Amniotic epithelial cell (primary cell): ENCODE data around the gene ASPG.

ENCODE experiments used
- DNase-seq: peaks from one replicate; pipeline ENCODE4 v3.0.0-alpha.2; 2010; ENCODE audit warnings: low read depth

Gene ASPG

DNA sequence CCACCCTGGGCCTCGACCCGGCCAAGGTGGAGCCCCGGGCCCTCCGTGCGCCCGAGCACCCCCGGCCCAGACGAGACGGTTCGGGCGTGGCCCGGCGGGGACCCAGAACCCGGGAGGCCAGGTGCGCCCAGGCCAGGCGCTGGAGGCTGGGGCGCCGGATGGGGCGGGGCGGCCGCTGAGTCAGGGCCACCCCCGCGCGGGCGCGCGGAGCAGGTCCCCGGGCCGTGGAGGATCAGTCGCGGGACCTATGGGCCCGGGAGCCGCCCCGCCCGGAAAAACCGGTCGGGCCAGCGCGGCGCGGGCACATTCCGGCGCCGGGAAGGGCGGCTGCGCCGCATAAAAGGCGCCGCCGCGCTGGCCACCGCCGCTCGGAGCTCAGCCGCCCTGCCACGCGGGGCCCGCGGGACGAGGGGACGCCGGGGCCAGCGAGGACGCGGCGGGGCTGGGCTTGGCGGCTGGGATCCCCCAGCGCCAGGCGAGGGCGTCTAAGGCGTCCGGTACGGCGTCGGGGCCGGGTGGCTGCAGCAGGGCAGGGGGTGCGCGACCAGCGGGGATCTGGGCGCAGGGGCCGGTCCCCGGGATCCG, 31.3 kb downstream of the ASPG start:
- no peak for DNase-seq

DNA sequence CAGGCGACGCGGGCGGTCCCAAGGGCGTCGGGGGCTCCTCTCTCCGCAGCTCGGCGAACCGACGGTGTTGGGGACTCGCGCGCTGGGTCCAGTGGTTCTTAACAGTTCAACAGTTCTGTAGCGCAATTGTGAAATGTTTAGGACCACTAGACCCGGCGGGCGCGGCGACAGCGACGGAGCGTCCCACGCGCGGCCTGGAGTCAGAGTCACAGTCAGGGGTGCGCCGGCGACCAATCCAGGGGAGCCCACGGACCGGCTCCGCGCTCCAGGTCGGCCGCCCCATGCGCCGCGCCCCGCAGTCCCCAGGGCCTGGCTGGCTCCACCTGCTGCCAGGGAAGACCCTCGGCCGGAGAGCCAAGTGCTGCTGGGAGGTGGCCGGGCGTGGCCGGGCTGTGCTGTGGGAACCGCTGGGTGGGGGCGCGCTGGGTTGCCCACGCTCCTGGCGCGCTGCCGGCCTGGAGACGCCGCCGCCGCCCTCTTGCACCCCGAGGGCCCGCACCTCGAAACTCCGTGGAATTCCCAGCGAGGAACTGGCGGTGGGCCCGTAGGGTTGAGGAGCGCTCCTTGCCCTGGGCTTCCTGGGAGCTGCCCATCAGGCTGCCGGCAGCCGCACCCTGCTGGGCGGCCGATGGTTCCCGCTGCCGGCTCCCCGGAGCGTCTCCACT, 32.0 kb downstream of the ASPG start:
- no peak for DNase-seq

DNA sequence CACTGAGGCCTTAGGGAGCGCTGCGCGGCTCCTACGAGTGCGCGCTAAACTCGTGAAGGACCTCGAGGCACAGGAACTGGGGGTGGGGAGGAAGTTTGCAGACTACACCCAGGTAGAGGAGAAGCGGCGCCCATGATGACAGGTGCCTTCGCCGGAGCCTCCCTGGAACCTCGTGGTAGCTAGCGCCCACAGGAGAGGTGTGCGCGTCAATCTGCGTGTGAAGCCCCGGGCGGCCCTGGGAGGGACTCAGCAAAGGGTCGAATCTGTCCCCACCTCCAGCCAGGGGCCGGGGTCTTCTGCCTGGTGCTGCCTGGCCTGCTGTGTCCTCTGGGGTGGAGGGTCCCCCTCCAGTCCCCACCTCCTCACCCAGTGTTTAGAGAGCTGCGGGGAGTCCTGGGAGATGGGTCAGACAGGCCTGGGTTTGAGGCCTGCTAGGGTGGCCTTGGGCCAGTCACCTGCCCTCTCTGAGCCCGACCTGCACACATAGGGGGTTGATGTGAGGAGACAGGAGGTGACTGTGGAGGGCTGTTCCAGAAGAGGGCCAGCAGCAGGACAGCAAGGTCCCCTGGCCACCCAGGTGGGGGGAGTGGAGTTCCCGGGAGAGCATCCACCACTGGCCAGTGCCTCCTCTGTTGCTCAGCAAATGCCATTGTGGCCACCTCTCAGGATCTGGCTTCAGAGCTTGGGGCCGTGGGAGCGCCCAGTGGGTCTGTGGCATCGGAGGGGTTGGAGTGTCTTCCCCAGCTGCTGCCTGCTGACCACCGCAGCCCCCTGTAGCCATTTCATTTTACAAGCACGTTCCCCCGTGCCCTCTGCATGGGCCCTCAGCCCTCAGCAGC, 32.7 kb downstream of the ASPG start:
- DNase-seq, result no peak

DNA sequence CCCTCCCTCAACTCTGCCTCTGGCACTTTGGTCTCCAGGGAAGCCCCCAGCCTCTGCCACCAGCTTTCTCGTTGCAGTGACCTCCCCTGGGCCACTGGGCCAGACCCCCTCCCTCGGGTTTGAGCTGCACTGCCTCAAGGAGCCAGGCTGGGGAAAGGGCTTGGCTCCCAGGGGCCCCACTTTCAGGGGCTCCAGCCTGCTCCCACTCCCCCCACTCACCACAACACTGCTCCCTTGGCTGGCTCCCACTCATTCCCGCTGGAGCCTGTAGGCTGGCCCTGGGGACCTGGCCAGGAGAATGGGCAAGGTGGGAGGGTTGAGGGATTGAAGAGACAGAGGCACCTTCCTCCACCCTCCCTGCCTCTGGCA, 33.6 kb downstream of the ASPG start:
- no peak for DNase-seq

DNA sequence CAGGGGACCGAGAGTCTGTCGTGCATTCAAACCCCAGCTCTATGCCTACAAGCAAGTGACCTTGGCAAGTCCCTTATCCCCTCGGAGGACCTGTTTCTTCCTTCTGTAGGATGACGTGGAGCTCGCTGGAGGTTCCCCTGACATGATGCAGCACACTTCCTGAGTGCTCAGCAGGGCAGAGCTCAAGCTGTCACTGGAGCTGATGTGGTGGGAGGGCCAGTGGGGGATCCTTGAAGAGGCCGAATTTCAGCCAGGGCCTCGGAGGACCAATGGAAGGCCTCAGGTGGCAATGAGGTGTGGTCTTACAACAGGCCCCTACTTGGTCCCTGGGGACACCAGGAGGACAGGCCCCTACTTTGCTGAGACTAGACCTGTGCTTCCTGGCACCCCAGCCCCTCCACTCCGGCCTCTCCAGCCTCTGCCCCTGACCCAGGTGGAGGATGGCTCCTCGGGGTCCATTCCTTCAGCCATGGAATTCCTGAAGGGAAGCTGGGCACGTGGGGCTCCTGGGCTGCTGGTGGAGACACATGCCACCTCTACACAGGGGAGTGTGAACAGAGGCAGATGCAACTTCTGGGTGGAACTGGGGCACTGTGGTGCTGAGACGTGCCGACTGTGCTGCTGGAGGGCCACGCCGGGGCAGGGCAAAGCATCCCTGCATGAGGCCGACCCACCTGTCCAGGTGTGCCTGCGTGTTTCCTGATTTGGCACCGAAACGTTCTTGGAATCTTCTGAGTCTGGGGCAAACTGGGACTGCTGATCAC, 34.2 kb downstream of the ASPG start:
- no peak for DNase-seq

DNA sequence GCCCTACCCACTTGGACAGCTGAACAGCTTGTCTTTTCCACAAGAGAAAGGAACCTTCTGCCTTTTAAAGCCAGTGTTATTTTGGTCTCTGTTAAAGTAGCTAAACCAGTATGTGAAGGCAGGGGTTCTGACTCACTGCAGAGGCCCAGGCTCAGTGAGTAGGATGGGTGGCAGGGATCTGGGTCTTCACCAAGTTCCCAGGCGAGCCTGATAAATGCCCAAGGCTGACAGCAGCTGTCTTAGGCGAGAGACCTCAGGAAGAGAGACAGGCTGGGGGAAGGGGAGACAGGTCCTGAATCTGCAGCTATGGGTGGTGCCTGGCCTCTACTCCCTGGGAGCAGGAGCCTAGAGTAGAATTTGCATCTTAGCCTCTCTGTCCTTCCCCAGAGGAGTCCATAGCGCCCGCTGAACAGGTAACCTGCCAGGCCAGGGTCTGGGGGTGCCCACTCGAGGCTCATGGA, 34.8 kb downstream of the ASPG start:
- DNase-seq, result no peak

DNA sequence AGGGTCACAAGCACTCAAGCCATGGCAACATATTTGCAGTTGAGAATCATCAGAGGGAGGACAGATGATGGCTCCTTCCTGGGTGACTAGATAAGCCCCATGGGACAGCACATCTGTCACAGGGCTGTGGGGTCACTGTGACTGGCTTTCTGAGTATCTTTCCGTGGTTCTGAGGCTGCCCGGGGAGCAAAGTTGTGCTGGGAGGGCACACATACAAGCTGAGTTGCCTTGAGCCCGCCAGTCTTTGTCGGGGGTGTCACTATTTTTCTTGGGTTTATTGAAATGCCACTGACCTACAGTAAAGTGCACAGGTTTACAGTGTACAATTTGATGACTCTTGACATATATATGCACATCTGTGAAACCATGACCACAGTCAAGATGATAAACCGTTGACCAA, 35.6 kb downstream of the ASPG start:
- DNase-seq, result no peak

DNA sequence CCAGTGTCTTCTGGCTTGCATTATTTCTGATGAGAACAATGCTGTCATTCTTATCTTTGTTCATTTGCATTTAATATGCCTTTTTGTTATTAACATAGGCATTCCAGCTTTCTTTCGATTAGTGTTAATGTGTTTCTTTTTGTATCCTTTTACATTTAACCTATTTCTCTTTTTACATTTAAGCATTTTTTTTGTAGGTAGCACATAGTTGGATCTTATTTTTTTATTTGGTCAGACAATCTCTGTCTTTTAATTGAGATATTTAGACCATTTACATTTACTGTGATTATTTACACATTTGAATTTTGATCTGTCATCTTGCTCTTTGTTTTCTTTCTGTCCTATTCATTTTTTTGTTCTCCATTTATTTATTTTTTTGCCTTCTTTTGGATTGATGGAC, 38.4 kb downstream of the ASPG start:
- DNase-seq, result no peak

DNA sequence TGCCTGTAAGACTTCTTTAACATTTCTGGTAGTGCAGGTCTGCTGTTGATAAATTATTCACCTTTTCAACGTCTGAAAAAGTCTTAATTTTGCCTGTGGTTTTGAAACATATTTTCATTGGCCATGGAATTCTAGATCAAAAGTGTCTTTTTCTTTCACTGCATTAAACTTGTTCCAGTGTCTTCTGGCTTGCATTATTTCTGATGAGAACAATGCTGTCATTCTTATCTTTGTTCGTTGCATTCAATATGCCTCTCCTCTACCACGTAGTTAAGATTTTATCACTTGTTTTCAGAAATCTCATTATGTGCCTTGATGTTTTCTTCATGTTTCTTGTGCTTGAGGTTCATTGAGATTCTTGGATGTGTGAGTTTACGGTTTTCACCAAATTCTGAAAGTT, 39.5 kb downstream of the ASPG start:
- no peak for DNase-seq

DNA sequence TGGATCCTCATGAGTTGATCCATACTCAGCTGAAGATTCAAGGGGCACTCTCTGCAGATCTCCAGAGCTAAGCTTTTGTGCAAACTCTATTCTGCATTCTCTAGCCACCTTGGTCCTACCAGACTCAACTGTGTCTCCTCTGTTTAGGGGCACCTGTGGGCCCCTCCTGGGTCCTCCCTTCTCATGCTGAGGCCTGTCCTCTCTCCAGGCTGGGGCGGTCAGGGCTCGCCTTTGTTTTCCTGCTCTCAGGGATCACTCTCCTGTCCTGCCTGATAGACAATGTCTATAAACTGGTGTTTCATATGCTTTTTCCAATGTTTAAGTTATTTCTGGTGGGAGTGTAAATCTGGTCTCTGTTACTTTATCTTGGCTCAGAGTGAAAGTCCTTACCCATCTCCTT, 41.3 kb downstream of the ASPG start:
- DNase-seq, result no peak

DNA sequence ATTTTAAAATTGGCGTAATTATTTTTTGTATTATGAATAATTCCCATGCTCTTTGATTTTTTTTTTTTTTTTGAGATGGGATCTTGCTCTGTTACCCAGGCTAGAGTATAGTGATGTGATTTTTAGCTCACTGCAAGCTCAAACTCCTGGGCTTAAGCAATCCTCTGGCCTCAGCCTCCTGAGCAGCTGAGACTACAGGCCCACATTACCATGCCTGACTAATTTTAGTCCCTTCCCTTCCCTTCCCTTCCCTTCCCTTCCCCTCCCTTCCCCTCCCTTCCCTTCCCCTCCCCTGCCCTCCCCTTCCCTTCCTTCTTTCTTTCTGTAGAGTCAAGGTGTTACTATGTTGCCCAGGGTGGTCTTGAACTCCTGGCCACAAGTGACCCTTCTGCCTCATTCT, 43.5 kb downstream of the ASPG start:
- no peak for DNase-seq

DNA sequence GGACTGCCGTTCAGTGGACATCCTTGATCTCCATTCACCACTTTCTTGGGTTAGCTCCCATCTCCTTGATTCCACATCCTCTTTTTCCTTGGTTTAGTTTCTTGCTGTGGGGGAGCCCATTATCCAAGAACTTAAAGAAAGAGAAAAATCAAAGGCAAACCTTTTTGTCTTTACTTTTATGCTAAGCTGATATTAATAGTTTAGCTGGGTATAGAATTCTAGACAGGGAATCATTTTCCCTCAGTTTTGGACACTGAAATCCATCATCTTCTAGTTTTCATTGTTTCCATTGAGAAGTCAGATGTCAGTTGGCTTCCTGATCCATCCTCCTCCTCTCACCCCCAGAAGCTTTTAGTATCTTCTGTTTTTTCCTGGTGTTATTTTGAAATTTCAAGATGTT, 44.1 kb downstream of the ASPG start:
- no peak for DNase-seq

DNA sequence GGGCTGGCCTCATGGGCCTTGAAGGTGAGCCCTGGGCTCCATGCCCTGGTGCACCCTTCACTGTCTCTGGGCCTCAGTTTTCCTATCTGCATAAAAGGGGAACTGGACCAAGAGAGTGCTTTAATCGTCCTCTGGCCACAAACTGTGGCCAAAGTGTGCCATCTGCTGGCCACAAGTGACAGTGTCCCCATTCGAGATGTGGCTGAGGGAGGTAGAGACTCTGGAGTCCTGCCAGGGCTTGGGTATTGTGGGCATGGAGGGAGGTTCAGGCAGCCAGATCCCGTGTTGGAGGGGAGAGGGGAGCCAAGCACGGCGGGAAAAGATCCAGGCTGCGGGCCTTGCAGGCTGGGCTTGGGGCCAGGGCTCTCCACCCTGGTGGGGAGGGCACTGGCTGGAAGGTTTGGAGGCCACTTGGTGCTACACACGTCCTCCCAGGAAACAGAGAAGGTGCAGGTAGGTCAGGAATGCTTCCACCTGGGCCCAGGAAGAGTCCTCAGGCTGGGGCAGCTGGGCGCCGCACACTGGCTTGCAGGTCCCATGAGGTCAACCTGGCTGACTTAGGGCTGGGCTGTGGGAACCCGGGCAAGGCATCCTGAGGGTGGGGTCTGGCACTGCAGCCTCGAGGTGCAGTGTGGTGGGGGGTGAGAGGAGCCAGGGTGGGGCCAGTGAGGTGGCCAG, 45.6 kb downstream of the ASPG start:
- DNase-seq, result peak; percentile 9

DNA sequence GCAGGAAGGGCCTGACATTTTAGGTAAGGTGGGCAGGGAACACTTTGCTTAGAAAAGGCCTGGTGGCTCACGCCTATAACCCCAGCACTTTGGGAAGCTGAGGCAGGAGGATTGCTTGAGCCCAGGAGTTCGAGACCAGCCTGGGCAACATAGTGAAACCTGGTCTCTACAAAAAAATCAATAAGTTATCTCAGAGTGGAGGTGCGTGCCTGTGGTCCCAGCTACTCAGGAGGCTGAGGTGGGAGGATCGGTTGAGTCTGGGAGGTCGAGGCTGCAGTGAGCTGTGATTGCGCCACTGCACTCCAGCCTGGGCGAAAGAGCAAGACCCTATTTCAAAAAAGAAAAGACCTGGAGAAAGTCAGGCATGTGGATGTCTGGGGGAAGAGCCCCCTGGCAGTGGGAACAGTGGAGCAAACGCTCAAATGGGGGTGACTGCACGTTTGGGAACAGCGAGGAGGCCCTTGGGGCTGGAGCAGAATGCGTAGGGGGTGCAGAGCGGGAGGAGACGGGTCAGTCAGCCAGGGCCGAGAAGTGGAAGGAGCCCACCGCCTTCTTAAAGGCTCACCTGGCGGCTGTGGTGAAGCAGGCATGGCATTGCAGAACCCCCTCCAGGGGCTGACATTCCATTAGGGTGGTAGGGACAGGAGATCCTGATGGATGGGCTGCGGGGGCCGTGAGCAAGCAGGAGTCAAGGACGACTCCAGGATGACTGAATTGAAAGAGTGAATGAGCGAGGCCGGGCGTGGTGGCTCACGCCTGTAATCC, 46.6 kb downstream of the ASPG start:
- no peak for DNase-seq

DNA sequence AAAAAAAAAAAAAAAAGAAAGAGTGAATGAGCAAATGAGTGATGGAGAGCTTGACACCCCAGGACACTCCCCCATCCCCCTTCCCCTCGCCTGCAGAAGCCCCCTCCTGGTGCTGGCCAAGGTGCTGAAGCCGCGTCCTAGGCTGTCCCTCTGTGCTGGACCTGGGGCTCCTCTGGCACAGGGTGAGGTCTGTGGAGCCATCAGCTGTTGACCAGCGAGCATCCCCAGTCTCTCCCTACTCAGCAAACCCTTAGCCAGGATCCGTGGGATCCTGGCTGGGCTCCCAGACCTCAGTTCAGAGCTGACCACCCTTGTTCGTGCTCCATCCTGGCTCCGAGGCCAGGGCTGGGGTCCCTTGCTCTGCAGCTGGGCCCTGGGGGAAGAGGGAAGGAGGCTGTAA, 47.5 kb downstream of the ASPG start:
- DNase-seq, result no peak

DNA sequence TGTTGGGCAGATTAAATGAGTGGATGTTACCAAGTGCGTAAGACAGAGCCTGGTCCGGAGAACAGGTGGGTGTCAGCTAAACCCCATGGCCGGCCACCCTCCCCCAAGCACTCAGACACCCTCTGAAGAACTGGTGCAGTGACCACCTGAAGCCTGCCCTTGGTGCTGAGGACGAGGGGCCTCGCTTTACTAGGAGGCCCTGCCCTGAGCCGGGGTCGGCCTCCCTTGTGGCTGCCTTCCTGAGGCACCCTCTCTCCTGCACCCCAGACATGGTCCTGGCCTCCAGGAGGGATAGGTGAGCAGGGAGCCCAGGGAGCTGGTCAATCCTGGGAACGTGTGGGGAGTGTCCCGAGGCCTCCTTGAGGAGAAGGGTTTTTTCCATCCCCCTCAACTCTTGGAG, 48.0 kb downstream of the ASPG start:
- DNase-seq, result no peak

DNA sequence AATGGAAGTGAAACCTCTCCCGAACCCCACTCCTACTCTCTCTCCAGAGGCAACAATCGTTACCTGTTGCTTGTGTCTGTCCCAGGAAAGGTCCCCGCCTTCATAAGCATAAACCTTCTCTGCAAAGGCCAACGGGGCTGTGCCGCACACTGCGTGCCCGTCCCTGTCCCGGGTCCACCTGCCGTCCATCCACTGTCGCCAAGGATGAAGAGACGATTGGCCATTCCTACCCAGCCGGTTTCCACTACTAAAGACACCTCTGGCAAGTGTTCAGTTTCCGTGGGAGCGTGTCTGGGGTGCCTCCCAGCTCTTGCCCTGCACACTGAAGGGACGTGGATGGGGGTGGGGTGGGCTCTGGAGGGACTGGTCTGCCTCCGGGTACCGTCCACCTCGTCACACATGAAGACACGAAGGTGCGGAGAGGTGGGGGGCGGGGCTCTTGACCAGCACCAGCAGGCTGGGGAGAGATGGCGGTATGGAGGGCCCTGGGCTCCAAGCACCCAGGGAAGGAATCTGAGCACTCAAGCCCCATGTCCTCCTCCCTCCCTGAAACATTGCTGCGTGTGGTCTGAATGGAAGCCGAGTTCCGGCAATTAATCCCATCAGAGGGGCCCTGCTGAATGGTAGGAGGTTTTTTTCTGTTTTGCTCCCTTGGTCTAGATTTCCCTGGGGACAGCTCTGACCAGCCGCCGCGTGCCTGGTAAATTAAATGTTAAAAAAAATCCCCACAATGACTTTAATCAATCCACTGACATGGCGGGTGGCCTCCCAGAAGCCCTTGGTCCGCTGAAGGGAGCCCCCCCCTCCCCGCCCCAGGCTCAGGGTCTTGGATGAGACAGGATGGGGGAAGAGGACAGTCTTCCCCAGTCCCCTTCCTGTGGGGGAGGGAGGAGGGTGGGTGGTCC, 48.8 kb downstream of the ASPG start:
- DNase-seq, result no peak

DNA sequence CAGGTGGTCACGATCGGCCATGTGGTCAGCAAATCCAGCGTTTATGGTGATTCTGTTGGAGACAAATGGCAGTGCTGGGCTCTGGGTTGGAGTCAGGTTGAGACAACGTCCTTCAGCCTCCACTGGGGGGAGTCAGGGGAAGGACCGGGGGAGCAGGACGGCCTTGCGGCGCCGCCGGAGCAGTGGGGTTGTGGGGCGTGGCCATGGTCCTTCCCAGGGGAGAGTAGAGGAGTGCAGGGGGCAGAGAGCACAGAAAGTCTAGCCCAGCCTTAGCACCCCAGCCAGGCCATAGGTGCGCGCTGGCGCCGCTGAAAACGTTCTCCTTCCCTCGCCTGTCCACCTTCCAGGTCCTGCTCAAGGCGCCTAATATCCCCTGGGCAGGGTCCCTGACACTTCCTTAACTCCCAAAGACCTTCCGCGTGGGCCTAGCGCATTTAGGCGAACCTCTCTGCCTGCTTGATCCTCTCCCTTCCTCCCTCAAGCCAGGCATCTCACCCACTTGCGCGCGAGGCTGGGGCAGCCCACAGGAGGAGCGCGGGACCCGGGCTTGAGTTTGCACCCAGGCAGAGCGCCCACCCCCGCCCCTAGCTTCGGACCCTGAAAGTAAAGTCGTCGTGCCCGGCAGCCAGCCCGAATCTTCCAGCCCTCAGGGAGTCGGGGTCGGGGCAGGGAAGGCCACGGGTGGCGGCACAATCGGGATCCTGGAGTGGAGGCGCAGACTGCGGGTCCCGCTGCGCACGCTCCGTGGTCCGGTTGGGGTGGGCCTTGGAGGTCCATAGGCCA, 49.8 kb downstream of the ASPG start:
- DNase-seq, result no peak

DNA sequence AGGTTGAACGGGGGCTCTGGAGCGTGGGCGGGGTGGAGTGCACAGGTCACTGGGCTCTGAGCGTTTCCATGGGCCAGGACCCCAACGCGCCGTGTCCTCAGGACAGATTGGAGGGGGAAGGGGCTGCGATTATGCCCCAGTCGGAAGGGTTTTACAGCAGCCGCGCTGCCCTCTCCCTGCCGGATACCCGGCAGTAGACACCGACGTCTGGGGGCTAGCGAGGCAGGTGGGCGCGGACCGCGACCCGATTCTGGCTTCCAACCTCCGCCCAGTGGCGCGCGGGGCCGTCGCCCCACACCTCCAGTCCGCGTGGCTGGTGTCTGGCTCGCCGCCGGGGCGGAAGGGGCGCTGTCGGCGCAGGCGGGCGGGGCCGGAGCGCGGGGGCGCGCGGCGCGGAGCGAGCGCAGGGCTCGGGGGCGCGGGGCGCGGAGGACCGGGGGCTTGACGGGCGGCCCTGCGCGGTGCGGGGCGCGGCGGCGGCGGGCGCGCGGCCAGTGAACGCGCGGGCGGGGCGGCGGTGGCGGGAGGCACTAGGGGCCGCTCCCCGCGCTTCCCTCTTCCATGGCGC, 50.5 kb downstream of the ASPG start:
- no peak for DNase-seq
